Activated CD4-positive, alpha-beta T cell treated with anti-CD3 and anti-CD28 coated beads, Interleukin-2, amount 10 ng/mL, durations not matched to agents 7 days and 5 days (primary cell): ENCODE results near the gene MICAL3. TPM values are rescaled to one million over a fixed set of nuclear protein-coding genes. Genes with fewer than 3 reads are reported as not detected.
A peak's percentile ranks its signal among the peaks of the same experiment; 100 is the strongest.
"Not testable (repeated sequence)": the region's sequence is repeated elsewhere in the genome, so short reads cannot be mapped to it uniquely, and the experiment has no call there.

Experiments
- CTCF ChIA-PET: fragments of 350-600 bp; sonication (Branson Sonifier 250); formaldehyde crosslinking; loops from one replicate; lab custom pipeline; 2021; ENCODE audit warnings: antibody characterized with exemption; lab: Charles Lee
- POLR2A ChIA-PET: fragments of 350-600 bp; sonication (Branson Sonifier 250); formaldehyde crosslinking; loops from one replicate; lab custom pipeline; 2021; ENCODE audit warnings: antibody characterized with exemption; lab: Charles Lee
- DNase-seq: peaks from one replicate; pipeline ENCODE4 v3.0.0-alpha.2; 2020
- H3K27ac Mint-ChIP-seq: one replicate; pipeline ENCODE4 v1.8.0; 2021; ENCODE audit warnings: mild to moderate bottlenecking, moderate library complexity, mixed read lengths
- H3K27me3 Mint-ChIP-seq: one replicate; pipeline ENCODE4 v1.8.0; 2021; ENCODE audit warnings: mixed read lengths
- H3K36me3 Mint-ChIP-seq: one replicate; pipeline ENCODE4 v1.8.0; 2021; ENCODE audit warnings: low read depth, mixed read lengths
- H3K4me1 Mint-ChIP-seq: one replicate; pipeline ENCODE4 v1.8.0; 2021; ENCODE audit warnings: mixed read lengths
- H3K4me3 Mint-ChIP-seq: one replicate; pipeline ENCODE4 v1.8.0; 2021; ENCODE audit warnings: mild to moderate bottlenecking, moderate library complexity, mixed read lengths
- H3K9me3 Mint-ChIP-seq: one replicate; pipeline ENCODE4 v1.8.0; 2021; ENCODE audit warnings: mixed read lengths
- total RNA-seq, 2 experiments: library from RNA; stranded (reverse); gene quantifications; one replicate each; pipeline ENCODE4 v1.2.3, GENCODE V29; 2021

Gene MICAL3
- total RNA-seq, 2 experiments from 2014 or later = 19.1 to 21.4 TPM

DNA sequence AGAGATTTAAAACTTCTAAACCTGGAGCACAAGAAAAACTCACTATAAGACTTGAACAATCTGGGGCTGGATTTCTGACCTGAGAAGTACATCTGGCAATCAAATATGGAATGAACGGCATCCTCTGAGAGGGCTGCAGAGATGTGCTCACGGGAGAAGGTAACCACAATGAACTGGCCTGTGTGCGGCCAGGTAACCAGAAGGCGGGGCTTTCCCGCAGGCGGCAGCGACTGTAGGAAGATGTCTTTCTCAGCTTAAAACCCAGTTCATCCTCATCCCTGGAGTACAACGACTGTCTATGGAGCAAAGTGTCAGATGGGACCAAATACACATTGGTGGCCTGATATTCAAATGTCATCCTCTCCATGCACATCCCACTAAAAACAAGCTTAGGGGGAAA lies 24.5 kb downstream of the MICAL3 start:
- Mint-ChIP-seq H3K9me3 (no peaks in the 10 kb centered on the region), H3K36me3 (no peaks in the 10 kb centered on the region), H3K27ac (no peak overlapping the region), H3K4me3 (peak overlapping the region; percentile 49), H3K4me1 (peaks cover 52% of the 10 kb centered on the region), H3K27me3 (peaks cover 15% of the 10 kb centered on the region)
- DNase-seq = no peak
- ChIA-PET CTCF (interaction anchor here (0.6 kb wide), 1 partner anchor 44 kb away, joined by 4 read pairs; no protein-coding TSS in a partner anchor), POLR2A (no interaction called here)

DNA sequence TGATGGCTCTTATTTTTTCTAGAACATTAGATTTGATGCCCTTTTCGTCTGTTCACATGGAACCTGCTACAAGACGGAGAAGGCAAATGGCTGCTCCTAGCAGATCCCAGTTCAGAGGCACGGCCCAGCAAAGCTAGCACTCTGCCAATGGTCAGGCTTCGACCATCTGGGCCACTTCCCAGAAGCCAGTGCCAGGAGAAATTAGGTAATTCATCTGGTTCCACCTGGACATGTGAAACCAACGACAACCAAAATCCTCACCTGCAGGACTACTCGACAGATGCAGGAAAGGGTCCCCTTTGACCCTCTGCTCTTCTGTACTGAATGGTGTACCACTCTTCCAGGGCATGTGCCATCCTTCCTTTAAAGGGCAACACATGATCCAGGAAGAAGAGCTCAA lies 25.4 kb downstream of the MICAL3 start:
- ChIA-PET POLR2A (no interaction called here), CTCF (interaction anchor here (0.6 kb wide), 1 partner anchor 356 kb away, joined by 5 read pairs; no protein-coding TSS in a partner anchor)
- Mint-ChIP-seq H3K4me1 (peaks cover 54% of the 10 kb centered on the region), H3K27ac (no peak overlapping the region), H3K4me3 (no peak overlapping the region), H3K36me3 (no peaks in the 10 kb centered on the region), H3K27me3 (peaks cover 15% of the 10 kb centered on the region), H3K9me3 (no peaks in the 10 kb centered on the region)
- DNase-seq = no peak

DNA sequence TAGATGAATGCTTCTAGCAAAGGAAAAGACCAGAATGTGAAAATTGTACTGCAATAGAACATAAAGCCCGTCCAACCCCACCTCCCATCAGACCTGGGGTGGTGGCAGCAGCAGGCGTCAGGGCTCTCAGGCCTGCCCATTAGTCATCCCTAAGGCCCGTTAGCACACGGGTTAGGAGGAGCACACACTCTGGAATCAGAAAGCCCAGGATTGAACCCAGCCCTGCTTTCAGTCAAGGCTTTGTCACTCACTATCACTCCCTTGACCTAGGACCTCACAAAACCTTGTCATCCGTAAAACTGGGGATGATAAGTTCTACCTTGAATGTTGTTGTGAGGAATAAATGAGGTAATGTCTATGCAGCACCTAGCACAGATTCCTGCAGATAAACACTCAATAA lies 26.9 kb downstream of the MICAL3 start:
- no peak for DNase-seq
- ChIA-PET CTCF (no interaction called here), POLR2A (no interaction called here)
- Mint-ChIP-seq H3K27ac (peak overlapping the region; percentile 79), H3K9me3 (no peaks in the 10 kb centered on the region), H3K27me3 (peaks cover 12% of the 10 kb centered on the region), H3K4me3 (no peak overlapping the region), H3K4me1 (peaks cover 52% of the 10 kb centered on the region), H3K36me3 (no peaks in the 10 kb centered on the region)

DNA sequence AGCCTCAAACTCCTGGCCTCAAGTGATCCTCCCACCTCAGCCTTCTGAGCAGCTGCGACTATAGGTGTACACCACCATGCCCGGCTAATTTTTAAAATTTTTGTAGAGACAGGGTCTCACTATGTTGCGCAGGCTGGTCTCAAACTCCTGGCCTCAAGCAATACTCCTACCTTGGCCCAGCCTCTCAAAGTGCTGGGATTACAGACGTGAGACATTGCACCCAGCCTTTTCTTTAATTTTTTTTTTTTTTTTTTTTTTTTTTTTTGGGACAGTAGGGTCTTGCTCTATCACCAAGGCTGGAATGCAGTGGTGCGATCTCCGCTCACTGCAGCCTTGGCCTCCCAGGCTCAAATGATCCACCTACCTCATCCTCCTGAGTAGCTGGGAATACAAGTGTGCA lies 29.1 kb downstream of the MICAL3 start:
- H3K36me3 Mint-ChIP-seq, CTCF ChIA-PET, H3K4me3 Mint-ChIP-seq, H3K27me3 Mint-ChIP-seq, DNase-seq, H3K9me3 Mint-ChIP-seq, POLR2A ChIA-PET: not testable (repeated sequence)
- Mint-ChIP-seq H3K4me1 (peaks cover 42% of the 10 kb centered on the region), H3K27ac (peak overlapping the region; percentile 72)

DNA sequence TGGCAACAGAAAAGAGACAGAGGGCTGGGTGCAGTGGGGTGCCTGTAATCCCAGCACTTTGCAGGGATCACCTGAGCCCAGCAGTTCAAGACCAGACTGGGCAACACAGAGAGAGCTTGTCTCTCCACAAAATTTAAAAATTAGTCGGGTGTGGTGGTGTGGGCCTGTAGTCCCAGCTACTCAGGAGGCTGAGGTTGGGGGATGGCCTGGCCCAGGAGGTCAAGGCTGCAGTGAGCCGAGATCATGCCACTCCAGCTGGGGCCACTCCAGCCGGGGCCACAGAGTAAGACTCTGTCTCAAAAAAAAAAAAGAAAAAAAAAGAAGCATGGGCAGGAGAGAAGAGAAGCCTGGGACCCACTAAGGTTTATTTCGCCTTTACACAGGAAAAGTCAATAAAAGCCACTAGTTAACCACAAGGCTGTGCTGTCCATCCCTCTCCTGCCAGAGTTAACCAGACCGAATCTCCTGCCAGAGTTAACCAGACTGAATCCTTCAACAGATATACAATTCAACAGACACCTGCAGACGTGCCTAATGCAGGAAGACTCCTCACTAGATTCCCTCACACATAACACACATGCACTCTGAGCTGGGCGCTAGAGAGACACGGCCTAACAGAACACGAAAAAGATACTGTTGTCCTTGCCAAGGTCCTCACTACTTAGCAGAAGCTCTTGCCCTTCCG lies 29.8 kb downstream of the MICAL3 start:
- POLR2A ChIA-PET = no interaction called here
- no peak for DNase-seq
- Mint-ChIP-seq H3K4me3 (no peak overlapping the region), H3K9me3 (no peaks in the 10 kb centered on the region), H3K4me1 (peaks cover 35% of the 10 kb centered on the region), H3K36me3 (no peaks in the 10 kb centered on the region), H3K27me3 (no peaks in the 10 kb centered on the region), H3K27ac (peak overlapping the region; percentile 72)
- CTCF ChIA-PET = interaction anchor here (0.7 kb wide), 1 partner anchor 32 kb away, joined by 3 read pairs; no protein-coding TSS in a partner anchor

DNA sequence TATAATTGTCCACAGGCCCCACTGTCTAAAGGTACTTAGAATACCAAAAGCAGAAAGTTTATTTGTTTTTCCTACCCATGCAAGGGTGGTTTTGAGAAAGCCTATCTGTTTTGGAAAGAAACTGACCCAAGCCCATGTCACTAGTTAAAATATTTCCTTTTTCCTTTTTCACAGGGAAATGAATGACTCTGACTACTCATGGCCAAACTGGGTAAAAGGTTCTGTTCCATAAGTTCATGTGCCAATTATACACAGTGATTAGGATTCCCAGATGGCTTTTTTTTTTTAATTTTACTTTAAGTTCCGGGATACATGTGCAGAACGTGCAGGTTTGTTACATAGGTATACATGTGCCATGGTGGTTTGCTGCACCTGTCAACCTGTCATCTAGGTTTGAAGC lies 31.4 kb downstream of the MICAL3 start:
- CTCF ChIA-PET, H3K9me3 Mint-ChIP-seq, H3K27ac Mint-ChIP-seq, H3K27me3 Mint-ChIP-seq, H3K4me3 Mint-ChIP-seq, DNase-seq, H3K36me3 Mint-ChIP-seq, POLR2A ChIA-PET: not testable (repeated sequence)
- peaks cover 26% of the 10 kb centered on the region for H3K4me1 Mint-ChIP-seq

DNA sequence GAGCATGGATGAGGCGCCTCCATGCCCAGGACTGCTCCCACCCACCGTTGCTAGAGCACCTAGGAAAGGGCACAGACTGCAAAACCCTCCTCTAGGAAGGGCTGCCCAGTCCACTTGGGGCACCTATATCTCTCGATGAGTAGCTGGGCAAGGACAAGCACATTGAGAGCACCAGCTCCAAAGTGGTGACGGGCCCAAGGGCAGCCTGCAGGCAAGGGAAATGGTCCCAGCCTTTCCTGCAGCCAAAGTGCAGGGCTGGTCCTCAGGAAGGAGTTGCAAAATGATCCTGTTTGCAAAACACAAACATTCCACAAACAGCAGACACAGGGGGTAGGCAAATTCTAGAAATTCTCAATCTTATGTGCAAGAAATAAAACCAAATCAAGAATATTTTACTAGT lies 32.4 kb downstream of the MICAL3 start:
- H3K4me3 Mint-ChIP-seq, CTCF ChIA-PET, H3K27ac Mint-ChIP-seq, POLR2A ChIA-PET, H3K27me3 Mint-ChIP-seq, H3K36me3 Mint-ChIP-seq, H3K9me3 Mint-ChIP-seq, DNase-seq: not testable (repeated sequence)
- H3K4me1 Mint-ChIP-seq = peaks cover 16% of the 10 kb centered on the region

DNA sequence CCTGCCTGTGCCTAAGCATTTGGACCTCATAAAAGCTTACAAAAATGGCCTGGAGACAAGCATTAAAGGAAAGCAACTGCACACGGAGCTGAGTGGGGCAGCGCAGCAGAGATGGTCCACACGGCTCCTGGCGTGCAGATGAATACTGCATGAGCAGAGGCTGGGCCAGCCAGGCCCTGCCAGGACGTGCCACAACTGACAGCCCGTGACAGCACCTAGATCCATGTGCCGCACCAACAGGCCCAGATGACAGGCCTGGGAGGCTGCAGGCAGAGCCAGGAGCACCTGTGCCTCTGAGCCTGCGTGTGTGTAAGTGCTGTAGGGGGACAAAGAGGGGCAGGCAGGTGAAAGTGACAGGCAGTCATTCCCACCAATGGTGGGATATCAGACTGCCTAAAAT lies 33.4 kb downstream of the MICAL3 start:
- Mint-ChIP-seq H3K27me3 (no peaks in the 10 kb centered on the region), H3K36me3 (no peaks in the 10 kb centered on the region), H3K4me1 (peaks cover 8% of the 10 kb centered on the region), H3K27ac (no peak overlapping the region), H3K9me3 (no peaks in the 10 kb centered on the region), H3K4me3 (no peak overlapping the region)
- ChIA-PET CTCF (no interaction called here), POLR2A (no interaction called here)
- DNase-seq = no peak

DNA sequence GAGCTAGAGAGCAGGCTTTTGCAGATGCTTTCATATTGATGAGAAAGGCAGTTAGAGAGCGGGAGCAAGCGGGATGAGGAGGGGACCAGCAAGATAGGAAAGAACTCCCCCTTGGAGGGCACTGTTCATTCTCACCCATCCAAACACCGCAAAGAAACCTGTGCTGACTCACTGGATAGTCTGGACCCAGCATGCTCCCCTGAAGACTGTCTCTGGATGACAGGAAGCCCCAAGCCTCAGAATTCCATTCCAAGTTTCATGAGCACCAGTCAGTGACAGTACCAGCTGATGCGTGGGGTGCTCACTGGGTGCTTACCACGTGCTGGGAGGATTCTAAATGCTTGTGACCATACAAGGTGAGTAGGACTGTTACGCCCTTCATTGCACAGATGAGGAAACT lies 34.2 kb downstream of the MICAL3 start:
- no peak overlapping the region for H3K27ac Mint-ChIP-seq
- ChIA-PET POLR2A (no interaction called here), CTCF (no interaction called here)
- no peaks in the 10 kb centered on the region for H3K36me3 Mint-ChIP-seq
- peaks cover 10% of the 10 kb centered on the region for H3K4me1 Mint-ChIP-seq
- no peak overlapping the region for H3K4me3 Mint-ChIP-seq
- H3K27me3 Mint-ChIP-seq = no peaks in the 10 kb centered on the region
- no peak for DNase-seq
- H3K9me3 Mint-ChIP-seq = no peaks in the 10 kb centered on the region

DNA sequence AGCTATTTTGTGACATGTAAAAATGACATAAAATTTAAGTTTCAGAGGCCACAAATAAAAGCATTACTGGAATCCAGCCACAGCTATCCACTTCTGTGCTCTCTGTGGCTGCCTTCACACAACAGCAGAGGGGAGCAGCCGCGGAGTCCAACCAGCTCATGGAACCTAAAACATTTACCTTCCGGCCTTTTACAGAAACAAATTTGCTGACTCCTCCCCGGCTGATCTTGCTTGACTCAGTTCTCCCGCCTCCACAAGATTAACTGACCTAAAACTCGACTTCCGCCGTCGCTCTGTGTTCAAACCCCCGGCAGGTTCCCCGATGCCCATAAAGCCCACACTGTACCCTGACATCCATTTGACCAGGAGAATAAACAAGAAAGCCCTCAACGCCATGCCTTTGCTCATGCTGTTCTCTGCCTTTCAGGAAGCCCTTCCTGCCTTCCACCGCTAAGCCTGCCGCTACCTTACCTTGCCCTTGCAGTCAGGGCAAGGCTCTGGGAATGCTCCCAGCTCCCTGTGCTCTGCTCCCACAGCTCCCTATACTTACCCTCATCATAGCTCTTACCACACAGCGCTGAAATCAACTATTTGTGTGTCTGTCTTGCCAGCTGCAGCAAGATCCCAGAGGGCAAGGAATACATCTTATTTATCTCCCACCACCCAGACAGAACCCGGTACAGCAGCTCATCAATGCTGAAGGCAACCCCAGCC lies 35.4 kb downstream of the MICAL3 start:
- H3K27me3 Mint-ChIP-seq = no peaks in the 10 kb centered on the region
- no peaks in the 10 kb centered on the region for H3K9me3 Mint-ChIP-seq
- H3K36me3 Mint-ChIP-seq = no peaks in the 10 kb centered on the region
- no peak overlapping the region for H3K4me3 Mint-ChIP-seq
- DNase-seq = no peak
- CTCF ChIA-PET = interaction anchor here (0.8 to 1.5 kb wide), 2 partner anchors 11 to 15 kb away, joined by 4 read pairs; no protein-coding TSS in a partner anchor
- POLR2A ChIA-PET = no interaction called here
- H3K4me1 Mint-ChIP-seq = peaks cover 6% of the 10 kb centered on the region
- H3K27ac Mint-ChIP-seq = peak overlapping the region; percentile 3

DNA sequence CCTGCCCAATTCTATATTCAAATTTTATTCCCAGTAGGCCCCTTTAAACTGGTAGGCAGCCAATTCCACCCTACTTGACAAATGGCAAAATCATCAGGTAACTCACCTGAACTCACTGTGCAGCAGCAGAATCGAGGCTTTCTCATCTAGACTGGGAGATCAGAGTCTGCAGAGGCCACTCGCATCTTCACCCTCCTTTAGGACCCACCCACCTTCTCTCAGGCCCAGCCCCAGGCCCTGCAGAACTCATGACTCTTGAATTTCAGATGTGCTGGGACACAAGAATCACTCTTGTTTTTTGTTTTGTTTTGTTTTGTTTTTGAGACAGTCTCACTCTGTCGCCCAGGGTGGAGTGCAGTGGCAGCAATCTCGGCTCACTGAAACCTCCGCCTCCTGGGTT lies 38.8 kb downstream of the MICAL3 start:
- no peak overlapping the region for H3K4me3 Mint-ChIP-seq
- H3K4me1 Mint-ChIP-seq = peaks cover 22% of the 10 kb centered on the region
- DNase-seq = no peak
- ChIA-PET CTCF (no interaction called here), POLR2A (no interaction called here)
- no peak overlapping the region for H3K27ac Mint-ChIP-seq
- H3K36me3 Mint-ChIP-seq = no peaks in the 10 kb centered on the region
- no peaks in the 10 kb centered on the region for H3K27me3 Mint-ChIP-seq
- H3K9me3 Mint-ChIP-seq = no peaks in the 10 kb centered on the region

DNA sequence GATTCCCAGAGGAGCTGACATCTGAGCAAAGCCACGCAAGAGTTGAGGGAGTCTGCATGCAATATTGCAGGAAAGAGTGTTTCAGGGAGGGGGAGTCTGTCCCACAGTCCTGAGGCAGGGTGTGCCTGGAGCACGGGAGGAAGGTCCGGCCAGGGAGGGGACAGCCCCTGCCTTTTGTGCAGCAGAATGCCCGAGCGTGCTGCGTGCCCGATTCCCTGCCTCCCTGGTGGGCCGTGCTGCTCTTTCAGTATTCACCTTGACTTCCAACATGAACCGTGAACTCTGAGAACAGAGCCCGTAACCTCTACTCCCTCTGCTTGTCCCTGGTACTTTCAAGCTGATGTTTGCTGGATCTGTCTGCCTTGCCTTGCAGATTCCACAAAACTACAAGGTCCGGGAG lies 39.3 kb downstream of the MICAL3 start:
- H3K27ac Mint-ChIP-seq, H3K9me3 Mint-ChIP-seq, H3K27me3 Mint-ChIP-seq, CTCF ChIA-PET, H3K36me3 Mint-ChIP-seq, POLR2A ChIA-PET, DNase-seq, H3K4me3 Mint-ChIP-seq: not testable (repeated sequence)
- H3K4me1 Mint-ChIP-seq = peaks cover 27% of the 10 kb centered on the region

DNA sequence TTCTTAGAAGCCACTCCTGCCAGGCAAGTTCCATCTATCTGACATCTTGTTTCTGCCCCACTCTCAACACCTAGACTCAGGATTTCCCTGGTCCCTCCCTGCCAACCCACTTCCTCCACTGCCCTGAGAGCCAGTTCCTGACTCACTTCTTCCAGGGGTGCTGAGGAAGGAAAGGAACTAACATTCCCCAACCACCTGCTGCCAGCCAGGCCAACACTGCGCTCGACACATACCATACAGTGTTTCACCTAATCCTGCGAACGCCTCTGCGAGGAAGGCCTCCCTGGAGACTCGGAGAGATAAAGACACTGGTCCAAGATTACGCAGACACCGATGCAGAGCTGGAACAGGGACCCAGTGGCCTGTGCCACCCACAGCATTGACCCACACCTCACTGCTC lies 40.2 kb downstream of the MICAL3 start:
- POLR2A ChIA-PET = no interaction called here
- Mint-ChIP-seq H3K4me3 (no peak overlapping the region), H3K9me3 (no peaks in the 10 kb centered on the region), H3K36me3 (no peaks in the 10 kb centered on the region), H3K27me3 (no peaks in the 10 kb centered on the region), H3K4me1 (peaks cover 29% of the 10 kb centered on the region), H3K27ac (peak overlapping the region; percentile 17)
- CTCF ChIA-PET = no interaction called here
- DNase-seq = no peak
